ENCODE measurements around the gene HOXB5.

The HOXB5 gene

DNA sequence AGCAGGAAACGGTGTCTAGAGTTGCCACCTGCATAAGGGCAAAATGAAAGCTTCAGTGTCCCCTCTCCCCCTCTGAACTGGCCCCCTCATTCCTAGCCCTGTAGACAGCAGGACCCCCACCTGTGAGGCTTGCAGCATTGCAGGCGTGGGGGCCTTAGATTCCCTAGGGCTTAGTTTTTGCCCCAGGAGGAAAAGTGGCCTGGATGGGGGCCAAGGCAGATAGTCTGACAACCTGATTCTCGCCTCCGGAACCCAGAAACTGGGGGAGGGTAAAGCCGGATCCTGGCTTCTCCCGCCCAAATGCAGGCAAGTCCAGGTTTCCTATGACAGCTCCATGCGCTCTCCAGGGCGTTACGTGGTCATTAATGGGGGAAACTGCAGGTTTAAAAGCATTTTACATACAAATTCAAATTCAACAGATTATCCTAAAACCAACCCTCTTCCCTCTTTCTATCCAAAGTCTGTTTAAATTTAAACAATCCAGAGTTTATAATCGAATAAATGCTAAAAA lies 11.9 kb upstream of the HOXB5 start:
- in situ Hi-C loops (cut with HindIII; ENCODE audit: low sequenced_read_pairs) = no loop called here

DNA sequence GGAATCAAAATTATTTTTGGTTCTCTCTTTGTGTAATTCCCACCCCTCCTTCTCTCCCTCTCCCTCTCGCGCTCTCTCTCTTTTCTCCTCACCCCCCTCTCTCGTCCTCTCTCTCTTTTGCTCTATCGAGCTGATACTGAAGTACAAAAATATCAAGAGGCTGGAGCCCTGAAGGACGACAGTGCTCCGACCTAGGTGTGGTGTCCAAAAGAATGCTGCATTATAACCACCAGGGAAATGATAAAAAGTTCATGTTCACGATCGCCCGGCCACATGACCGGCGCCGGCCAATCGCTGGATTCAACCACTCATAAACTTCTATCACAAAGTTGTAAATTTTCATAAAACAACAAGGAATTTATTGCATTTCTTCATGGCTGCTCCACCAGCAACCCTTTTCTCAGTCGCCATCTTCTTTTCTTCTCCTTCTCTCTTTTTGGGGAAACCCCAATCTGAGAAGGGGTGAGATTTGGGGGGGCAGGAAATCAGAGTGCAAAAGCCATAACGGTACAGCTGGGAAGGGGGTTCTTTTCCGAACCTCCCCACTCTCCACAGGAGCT lies 11.3 kb upstream of the HOXB5 start, which contains the start of gene HOXB6:
Gene HOXB6, minus strand, starts transcription at position 217 of the 560 bp plus-strand sequence. CDS start 6,836 bp downstream, outside the sequence.
- in situ Hi-C loops (cut with HindIII; ENCODE audit: low sequenced_read_pairs) = no loop called here

DNA sequence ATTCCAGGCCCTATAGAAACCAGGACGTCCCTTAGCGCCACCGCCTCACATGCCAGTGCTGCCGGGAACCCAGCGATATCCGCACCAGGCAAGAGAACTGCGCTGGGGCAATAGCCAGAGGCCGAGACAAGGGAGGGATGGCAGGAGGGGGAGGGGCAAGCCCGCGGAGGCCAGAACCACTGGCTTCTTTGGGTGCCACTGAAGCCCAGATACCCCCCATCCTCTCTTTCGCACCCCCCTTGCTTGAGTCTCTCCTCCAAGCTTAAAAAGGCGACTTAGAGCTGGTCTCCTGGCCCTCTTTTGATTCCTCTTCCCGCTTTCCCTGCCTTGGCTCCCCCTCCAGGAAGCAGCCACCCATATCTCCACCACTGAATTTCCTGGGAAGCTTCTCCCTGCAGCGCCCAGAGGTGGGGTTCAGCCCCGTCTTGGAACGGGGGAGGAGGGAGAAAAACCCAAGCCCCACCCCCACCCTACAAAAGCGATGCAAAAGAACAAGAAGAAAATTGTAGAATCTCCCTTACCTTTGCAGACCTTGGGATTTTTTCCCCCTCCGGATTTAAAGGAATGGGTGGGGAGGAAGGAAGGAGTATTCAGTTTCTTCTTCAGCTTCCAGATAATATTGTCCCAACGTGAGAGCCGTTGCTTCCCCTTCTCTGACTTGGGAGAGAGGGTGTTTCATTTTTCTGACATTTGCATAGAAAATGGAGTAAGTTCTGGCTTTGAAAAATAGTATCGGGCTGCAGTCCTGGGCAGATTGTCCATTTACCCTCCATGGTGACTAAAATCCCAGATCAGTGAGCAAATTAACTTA lies 10.6 kb upstream of the HOXB5 start:
- in situ Hi-C loops (cut with HindIII; ENCODE audit: low sequenced_read_pairs) = no loop called here

DNA sequence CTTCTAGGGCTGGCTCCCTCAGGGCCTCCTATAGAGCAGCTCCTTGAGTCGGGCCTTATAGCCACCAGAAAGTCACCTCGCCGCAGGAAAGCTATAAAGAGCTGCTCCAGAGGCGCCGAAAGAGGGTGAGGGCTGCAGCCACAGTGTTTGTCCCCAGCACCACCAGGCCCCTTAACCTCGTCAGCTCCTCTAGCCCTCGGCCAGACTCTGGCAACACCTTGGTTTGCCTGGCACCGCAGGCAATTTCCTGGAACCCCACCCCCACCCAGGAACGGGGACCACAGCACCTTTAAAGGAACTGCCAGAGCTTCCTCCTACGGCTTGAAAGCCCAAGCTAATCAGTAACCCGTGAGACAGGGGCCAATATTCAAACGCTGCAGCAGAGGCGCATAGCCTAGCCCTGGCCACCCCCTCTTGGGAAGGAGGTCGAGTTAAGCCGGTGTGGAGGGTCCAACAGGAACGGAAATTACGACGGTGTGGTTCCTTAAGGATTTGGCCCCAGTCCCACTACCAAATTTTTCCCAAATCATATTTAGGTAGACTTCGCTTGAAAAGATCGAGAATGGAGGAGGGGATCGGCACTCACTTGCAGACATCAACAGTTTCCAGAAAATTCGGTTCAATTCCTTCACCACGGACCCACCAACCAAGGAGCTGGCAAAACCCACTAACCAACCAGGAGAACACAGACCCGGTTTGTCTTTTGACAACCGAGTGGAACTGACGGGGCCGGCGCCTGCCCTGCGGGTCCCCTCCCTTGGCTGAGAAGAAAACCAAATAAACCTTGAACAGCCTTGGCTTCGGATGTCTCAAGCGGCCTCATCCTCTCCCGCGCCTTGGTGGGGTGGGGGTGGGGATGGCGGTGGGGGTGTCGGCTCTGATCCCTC lies 8.2 kb upstream of the HOXB5 start:
- in situ Hi-C loops (cut with HindIII; ENCODE audit: low sequenced_read_pairs) = no loop called here

DNA sequence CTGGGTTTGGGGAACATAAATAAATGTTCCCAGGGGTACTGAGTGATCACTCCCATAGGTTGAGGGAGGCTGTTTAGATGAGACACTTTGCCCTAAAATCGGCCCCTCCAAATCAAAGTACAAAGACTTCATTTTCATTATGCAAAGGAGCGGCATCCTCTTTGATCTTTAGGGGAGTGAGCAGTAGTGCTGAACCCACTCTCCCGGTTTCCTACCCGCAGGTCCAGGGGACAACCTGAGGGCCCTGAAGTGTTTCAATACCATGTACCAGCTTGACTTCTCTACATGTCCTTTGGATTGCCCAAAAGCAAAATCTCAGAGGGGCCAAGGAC lies 7.6 kb upstream of the HOXB5 start:
- in situ Hi-C loops (cut with HindIII; ENCODE audit: low sequenced_read_pairs) = no loop called here

DNA sequence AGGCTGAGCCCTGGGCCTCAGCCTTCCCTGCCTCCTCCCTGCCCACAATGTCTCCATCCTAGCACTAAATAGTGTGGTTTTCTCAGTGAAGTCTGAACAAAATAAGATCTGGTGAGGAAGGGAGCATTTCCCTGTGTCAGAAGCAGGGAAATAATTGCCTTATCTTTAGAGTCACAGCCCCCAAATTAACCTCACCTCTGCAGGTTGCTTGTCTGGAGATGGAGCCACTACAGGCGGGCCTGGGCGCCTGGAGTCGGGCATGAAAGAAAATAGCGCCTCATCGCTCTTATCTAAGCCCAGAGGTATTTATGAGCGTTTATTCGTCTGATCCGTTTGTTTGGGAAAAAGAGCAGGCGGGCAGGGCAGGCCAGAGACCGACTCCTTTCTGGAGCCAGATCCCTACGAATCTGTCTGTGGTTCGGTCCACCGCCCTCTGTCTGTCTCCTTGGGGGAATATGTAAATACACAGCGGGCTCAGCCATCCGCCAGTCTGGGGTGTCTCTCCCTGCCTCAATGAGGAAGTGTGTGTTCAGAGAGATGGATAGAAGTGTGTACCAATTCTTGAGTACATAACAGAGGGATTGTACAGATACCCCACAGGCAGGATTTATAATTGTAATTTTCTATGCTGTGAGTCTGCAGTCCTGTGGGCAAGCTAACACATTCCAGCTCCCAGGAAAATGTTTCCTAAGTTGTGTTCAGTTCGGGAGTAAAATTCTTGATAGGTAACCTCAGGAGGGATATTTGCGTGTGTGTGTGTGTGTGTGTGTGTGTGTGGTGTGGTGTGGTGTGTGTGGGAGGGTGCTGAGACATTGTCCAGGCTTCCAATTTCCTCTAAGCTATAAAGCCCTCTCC lies 6.9 kb upstream of the HOXB5 start:
- in situ Hi-C loops (cut with HindIII; ENCODE audit: low sequenced_read_pairs) = no loop called here

DNA sequence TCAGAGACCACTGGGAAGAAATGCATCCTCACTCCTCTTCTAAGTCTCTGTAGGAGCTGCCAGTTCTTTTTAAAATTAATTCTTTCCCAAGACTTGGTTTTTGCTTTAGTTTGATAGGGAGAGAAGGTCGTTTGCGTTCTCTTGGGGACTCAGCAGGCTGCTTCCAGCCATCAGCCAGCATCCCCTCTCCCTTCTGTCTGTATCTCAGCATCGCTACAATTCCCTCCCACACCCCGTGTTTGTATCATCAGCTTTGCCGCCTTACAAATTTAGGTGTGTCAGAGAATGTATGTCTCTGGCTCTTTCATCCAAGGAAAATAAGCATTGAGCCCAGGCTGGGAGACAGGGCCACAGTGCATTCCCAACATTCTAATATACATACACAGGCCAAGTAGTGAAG lies 5.8 kb upstream of the HOXB5 start:
- in situ Hi-C loops (cut with HindIII; ENCODE audit: low sequenced_read_pairs) = no loop called here

DNA sequence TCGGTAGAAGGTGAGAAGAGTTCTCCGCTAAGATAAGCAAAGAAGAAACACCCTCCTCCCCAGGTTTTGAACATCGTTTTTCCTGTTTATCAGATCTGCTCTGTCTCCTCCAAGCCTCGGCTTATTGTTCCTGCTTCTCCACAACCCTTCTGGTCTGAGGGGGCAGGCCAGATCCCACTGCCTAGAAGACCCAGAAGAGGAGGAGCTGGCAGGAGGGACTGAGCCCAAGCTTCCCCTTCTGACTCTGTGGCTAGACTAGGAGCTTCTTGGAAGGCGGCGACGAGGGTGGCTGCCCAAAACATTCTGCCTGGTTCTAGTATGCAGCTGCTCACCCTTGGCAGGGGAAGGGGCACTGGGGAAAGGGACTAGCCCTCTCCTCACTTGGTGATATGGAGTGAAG lies 5.2 kb upstream of the HOXB5 start:
- in situ Hi-C loops (cut with HindIII; ENCODE audit: low sequenced_read_pairs) = no loop called here

DNA sequence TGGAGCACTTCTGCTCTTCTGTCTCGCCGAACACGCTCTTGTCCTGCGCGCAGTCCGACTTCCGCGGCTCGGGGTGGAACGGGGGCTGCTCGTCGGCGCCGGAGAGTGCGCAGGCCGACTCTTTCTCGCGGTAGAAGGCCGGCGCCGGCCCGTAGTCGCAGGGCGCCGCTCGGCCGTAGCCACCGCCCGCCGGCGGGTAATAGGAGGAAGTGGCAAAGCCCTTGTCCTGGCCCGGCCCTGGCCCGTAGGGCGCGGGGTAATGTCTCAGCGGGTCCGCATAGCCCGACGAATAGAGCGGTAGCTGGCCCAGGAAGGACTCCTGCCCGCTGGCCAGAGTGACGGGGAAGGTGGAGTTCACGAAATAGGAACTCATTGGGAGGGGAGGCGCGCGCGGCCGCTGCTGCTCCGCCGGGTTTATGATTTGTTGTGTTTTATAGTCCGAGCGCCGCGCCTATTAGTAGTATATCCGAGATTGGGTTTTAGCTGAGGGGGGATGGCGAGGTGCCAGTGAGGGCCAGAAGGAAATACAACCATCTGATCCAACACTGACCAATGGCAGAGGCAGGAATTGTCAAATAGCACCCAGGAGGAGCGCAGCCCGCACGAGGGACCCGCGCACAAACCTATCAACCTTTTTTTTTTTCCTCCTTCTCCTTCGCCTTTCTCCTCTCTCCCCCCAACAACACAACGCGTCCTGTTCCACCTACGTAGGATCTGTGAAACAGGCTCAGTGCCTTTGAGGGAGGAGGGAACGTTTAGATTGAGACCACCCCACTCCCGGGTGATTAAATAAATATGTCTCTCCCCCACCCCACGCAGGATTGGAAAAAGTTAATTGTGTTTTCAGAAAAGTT lies 4.4 kb upstream of the HOXB5 start:
- in situ Hi-C loops (cut with HindIII; ENCODE audit: low sequenced_read_pairs) = no loop called here

DNA sequence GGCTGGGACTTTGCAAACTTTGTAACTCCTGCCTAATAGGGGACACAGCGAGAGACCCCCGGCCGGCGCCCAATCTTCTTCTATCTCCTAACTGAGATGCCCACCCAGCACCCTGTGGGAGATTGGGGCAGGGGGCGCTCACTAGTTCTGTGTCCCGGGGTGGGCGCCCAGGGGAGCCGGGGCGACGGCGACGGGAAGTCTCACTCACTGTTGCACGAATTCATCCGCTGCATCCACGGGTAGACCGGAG lies 3.9 kb upstream of the HOXB5 start:
- in situ Hi-C loops (cut with HindIII; ENCODE audit: low sequenced_read_pairs) = no loop called here

DNA sequence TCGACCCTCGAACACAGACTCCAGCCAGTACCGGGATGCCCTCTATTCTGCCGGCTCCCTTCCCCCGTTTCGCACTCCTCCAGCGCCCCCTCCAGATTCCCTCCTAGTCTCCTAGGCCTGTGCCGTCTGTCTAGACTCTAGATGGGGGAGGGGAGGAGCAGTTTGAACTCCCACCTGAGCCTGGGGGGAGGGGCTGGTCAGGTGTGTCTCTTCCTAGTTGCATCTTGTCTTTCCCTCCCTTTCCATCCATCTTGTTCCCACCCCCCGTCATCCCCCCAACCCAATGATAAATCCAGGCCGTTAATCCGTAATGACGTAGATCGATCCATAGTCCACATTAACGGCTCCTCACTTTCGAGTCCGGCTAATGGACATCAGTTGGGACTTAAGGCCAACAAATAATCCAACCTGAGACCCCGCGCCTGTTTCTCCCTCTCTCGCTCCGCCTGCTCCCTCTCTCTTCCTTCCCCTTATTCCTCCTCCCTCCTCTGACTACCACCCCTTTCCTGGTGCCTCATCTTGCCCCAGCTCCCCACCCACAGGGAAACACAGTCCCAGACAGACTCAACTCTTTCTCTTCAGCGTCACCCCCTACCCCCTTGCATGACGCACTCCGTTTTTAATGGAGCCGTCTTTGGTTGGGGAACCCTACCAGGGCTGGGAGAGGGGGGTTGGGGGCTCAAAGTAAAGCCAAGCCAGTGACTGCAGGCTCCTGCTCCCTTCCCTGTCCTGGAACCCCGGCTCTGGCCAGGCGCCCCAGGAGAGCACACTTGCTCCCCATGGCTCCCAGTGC lies 3.4 kb upstream of the HOXB5 start:
- in situ Hi-C loops (cut with HindIII; ENCODE audit: low sequenced_read_pairs) = no loop called here

DNA sequence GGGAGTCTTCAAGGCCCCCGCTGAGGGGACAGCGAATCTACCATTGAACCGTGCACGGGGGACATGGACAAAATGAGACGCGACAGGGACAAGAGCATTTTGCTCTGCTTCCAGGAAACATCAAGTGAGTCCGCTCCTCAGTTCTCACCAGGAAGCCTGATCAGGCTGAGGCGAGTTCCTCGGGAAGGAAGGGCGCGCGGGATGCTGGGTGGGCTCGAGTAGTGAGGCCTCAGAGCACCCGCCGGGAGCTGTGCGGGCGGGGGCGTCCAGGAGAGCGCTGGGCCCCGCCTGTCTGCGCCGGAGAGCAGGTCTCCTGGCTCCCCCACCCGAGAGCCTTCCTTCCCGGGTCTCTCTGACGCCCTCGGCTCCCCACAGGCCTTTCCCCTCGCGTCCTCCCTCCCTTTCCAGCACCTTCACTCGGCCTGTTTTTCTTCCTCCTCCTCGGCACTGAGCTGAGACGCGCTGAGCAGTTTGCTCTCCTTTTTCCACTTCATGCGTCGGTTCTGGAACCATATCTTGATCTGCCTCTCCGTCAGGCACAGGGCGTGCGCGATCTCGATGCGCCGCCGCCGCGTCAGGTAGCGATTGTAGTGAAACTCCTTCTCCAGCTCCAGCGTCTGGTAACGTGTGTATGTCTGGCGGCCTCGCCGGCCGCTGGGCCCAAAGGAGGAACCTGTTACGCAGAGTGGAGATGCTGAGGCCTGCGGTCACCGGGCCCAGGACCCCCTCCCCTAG lies 2.6 kb upstream of the HOXB5 start:
- in situ Hi-C loops (cut with HindIII; ENCODE audit: low sequenced_read_pairs) = no loop called here

DNA sequence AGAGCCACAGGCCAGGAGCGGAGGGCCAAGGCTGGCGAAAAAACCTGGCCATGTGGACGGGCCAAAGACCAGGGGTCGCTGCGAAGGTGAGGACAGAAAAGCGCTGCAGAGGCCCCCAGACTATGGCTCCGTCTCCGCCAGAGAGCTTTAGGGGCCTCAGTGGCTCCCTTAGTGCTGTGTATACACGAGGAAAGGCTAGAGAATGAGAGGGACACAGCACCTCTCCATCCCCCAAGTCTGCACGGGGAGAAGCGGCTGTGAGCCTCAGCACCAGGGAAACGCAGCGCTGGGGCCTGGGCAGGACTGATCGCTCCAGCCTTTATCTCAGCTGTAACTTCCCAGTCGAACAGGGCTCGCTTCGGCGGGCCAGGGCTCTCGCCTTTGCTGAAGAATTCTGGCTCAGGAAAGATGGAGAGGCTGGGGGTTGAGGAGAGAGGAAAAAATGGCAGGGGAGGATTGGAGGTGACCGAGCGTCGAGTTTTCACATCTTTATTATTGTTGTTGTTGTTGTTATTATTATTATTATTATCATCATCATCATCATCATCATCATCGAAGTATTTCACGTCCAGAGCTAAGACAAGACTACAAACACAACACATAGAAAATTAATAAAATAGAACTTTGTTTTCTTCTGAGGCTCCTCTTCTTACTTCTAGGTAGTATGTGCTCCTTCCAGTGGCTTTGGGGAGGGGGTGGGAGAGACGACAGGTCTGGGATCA lies 1.9 kb upstream of the HOXB5 start:
- in situ Hi-C loops (cut with HindIII; ENCODE audit: low sequenced_read_pairs) = no loop called here

DNA sequence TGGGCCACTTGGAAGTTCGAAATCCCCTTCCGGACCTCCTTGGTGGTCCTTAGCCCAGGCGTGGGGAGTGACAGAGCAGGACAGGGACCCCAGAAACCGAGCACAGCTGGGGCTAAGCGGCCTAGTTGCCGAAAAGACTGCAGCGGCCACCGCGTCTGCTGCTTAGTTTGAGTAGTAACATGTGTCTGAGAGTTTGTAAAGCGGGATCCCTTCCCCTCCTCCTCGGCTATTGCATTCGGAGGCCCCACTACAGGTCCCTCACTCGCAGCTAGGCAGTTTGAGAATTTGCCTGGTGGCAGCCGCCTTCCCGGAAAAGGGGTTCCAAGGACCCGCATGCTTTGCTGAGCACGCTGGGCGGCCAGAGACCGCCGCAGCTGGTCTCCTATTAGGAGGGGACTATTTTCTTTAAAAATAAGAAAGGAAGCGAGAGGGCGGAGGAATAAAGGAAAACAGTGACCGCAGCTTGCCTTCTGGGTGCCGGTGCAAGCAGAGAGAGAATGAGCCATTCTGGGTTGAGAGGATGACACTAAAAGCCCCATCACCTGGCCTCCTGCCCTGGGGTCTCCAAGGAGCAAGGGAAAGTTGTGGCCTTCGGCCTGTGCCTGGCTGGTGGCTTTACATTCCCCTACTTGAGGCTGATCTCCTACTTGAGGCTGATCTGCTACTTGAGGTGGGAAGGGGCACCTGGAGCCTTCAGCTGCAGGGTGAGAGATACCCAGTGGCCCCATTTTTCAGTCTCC lies 1.1 kb upstream of the HOXB5 start:
- in situ Hi-C loops (cut with HindIII; ENCODE audit: low sequenced_read_pairs) = no loop called here

DNA sequence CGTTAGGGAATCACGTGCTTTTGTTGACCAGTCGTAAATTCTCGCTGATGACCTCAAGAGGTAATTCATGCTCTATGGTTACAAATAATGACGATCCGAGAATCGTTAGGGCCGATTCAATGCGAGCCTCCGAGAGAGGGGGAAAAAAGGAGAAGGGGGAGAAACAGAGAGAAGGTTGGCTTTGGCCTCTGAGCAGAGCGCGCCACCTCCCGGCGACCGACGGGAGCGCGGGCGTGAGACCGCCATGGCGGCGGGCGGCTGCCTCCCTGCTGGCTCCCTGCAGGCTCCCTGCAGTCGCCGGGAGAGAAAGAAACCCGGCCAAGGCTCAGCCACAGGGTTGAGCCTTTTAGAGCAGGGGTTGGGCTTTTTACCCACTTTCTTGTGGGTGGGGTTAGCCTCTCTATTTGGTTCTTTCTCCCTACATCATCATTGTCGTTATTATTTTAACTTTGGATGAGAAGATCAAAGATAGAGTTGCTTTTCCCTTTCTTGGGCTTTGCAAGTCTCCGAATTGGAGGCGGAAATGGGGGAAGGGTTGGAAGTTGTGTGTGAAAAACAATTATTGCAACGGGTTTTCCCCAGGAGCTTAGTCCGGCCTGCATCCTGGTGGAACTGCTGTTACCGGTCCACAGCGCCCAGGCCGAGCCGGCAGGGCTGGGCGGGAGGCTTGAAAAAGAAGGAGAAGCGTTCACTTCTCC lies 410 bp upstream of the HOXB5 start:
- in situ Hi-C loops (cut with HindIII; ENCODE audit: low sequenced_read_pairs) = no loop called here

DNA sequence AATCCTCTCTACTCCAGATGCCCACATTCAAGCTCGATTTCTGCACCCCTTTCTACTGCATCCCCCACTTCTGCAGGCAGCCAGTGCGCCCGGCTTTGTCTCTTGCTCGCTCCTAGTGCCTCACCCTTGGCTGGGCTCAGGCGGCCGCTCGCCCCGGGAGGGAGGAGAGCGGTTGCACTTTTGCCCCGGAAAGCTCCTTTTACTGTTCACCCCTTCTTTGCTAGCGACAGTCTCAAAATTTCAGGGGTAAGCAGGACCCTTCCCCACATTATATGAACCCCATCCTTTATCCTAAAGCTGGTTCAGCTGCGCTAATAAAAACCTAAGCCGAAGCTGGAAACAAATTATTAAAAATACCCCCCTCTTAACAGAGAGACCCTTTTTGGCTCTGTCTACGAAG lies 1.0 kb downstream of the HOXB5 start:
- in situ Hi-C loops (cut with HindIII; ENCODE audit: low sequenced_read_pairs) = no loop called here

DNA sequence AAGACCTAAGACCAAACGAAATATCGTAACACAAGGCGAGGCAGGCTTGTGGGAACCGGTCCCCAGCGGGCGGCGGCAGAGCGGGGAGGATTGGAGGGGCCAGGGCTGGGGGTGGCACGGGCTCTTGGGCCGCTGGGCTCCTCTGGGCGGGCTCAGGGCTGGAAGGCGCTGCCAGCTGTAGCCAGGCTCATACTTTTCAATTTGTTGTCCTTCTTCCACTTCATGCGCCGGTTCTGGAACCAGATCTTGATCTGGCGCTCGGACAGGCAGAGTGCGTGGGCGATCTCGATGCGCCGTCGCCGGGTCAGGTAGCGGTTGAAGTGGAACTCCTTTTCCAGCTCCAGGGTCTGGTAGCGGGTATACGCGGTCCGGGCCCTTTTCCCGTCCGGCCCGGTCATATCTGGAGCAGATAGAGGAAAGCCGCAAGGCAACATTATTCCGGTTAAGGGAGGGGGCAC lies 1.5 kb downstream of the HOXB5 start:
- in situ Hi-C loops (cut with HindIII; ENCODE audit: low sequenced_read_pairs) = no loop called here
